Right renal cortex interstitium (tissue), 3 donors: ENCODE data around the gene OR2V2. TPM values are rescaled to one million over a fixed set of nuclear protein-coding genes. Genes with fewer than 3 reads are reported as not detected.
"Not testable (repeated sequence)": the region's sequence is repeated elsewhere in the genome, so short reads cannot be mapped to it uniquely, and the experiment has no call there.

Experiments
- DNase-seq, 3 donors: peaks; one replicate each; pipeline ENCODE4 v3.0.0-alpha.2; 2013; ENCODE audit warnings: low read depth in 3 of 3, low spot score in 2 of 3
- polyA plus RNA-seq, 3 donors: library from polyadenylated mRNA; unstranded; fragments of 120-200 nt; gene quantifications; one replicate each; pipeline ENCODE4 v1.2.1, GENCODE V29; 2013; ENCODE audit not compliant: insufficient read length in 3 of 3

The OR2V2 gene
- polyA plus RNA-seq, 3 donors: 0.04 TPM; not detected in 2

DNA sequence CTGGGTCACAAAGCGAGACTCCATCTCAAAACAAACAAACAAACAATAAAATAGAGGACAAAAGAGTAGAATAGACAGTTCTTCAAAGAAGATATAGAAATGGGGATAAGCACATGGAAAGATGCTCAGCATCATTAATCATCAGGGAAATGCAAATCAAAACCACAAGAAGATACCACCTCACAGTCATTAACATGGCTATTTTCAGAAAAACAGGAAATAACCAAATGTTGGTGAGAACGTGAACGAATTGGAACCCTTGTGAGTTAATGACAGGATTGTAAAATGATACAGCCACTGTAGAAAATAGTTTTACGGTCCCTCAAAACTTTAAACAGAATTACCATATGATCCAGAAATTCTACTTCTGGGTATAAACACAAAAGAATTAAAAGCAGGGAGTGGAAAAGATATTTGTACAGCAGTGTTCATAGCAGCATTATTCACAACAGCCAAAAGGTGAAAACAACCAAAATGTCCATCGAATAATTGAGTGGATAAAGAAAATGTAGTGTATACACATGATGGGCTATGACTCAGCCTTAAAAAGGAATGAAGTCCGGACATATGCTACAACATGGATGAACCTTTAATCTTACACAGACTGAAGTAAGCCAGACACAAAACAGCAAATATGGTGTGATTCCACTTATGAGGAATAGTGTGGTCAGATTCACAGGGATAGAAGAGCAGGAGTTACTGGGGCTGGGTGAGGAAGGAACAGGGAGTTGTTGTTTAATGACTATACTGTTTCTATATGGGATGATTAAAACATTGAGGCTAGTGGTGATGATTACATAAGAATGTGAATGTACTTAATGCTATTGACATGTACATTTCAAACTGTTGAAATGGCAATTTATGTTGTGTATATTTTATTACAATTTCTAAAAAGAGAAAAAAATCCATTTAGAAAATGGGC, 19.7 kb downstream of the OR2V2 start:
- DNase-seq: no peak

DNA sequence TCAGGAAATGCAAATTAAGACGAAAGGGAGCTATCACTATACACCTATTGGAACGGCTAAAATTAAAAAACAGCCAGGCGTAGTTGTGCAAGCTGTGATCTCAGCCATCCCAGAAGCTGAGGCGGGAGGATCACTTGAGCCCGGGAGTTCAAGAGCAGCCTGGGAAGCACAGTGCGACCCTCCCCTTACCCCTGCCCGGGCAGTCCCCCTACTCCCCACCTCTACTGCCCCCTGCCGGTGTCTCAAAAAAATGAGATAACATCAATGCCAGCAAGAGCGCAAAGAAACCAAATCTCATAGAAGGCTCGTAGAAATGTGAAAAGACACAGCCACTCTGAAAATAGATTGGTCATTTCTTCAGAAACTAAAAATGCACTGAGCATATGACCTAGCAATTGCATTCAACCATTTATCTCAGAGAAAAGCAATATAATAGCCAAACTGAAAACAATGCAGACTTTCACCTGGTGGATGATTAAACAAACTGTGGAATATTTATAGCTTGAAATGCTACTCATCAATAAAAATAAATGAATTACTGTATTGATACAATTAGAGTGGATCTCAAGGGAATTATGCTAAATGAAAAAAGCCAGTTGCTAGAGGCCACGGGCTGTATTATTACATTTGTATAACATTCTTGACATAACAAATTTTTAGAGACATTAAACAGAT, 20.6 kb downstream of the OR2V2 start:
- DNase-seq: no peak

DNA sequence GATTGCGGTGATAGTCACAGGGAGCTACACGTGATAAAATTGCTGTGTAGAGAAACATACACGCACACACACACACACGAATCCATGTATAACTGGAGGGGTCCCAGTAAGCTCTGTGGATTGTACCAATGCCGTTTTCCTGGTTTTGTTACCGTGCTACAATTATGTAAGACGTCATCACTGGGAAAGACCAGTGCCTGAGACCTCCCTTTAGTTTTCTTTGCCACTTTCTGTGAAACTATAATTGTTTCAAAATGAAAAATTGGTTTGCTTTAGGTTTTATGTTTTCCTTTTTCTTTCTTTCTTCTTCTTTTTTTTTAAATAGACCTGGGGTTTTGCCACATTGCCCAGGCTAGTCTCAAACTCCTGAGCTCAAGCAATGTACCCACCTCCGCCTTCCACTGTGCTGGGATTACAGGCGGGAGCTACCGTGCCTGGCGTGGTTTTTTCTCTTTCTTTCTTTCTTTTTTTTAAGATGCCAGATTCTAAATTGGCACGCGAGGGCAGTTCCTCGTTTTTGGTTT, 21.3 kb downstream of the OR2V2 start:
- no peak for DNase-seq

DNA sequence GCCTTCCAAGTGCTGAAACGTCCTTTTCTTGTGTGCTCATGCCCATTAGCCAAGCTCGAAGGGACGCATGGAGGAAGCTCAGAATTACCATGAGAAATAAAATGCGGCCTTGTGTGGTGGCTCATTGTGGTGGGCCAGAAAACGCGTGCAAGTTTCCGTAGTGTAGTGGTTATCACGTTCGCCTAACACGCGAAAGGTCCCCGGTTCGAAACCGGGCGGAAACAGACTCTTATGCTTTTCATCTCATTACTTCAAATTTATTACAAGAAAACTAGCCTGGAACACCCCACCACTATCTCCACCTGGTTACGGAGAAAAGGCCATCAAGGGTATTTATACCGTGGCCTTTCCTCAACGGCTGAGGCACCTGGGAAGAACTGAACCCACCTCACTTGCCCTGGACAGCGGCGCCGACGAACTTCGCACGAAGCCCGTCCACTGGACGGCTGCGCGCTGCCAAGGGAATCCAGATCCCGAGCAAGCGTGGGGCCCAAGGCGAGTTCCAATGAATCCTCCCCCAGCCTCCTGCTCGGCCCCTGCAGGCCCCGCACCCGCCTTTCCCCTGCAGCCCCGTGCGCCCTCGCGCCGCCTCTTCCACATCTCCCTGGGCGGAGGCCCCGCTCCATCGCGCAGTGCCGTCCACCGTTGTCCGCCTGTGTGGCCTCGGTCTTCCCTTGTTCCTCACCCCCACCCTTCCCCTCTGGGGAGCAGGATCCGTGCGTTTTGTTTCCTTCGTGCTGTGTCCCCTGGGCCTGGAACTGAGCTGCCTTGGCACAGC, 22.3 kb downstream of the OR2V2 start:
- DNase-seq: not testable (repeated sequence)

DNA sequence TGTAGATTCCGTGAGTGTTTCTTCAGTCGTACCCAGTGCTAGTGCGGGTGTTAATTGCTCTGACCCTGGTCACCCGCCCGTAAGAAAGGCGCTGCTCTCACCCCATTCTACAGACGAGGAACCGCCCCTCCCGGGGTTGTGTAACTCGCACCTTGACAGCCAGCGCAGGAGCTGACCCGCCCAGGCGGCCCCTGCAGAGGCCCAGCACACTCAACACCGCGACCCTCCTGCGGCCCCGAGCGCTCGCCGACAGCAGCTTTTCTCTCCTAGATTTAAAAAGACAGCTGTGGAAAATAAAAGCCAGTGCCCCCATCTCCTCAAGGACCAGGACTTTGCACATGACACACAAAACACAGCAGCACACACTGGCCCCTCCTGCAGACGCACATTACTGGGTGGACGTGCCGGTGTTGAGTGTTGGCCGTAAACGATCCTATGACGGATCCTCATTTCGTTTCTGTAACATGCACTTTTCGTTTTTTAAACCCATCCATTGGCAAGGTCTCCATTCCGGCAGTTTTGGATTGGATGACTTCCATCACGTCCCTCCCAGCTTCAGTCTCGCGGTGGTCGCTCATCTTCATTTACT, 22.9 kb downstream of the OR2V2 start:
- no peak for DNase-seq

DNA sequence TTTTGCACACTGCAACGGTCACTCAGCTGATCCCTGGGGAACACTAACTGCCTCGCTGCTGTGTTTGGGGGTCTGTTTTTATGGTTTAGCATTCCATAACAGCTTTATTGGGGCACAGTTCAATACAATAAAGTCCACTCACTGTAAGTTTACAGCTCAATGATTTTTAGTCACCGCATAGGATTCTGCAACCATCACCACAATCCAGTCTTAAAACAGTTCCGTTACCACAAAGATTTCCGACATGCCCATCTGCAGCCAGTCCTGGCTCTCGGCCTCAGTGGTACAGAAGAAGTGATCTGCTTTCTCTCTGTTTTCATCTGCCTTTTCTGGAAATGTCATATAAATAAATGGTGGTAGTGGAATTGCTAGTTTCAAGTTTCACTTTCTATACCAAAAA, 23.6 kb downstream of the OR2V2 start:
- no peak for DNase-seq

DNA sequence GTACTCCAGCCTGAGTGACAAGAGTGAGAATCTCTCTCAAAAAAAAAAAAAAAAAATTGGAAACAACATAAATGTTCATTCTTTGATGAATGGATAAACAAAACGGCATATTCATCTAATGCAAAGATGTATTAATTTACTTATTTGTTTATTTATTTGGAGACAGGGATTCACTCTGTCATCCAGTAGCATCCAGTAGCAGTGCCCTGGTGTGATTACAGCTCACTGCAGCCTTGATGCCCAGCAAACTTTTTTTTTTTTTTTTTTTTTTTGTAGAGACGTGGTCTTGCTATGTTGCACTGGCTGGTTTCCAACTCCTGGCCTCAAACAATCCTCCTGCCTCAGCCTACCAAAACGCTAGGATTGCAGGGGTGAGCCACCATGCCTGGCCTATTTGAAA, 24.4 kb downstream of the OR2V2 start:
- no peak for DNase-seq

DNA sequence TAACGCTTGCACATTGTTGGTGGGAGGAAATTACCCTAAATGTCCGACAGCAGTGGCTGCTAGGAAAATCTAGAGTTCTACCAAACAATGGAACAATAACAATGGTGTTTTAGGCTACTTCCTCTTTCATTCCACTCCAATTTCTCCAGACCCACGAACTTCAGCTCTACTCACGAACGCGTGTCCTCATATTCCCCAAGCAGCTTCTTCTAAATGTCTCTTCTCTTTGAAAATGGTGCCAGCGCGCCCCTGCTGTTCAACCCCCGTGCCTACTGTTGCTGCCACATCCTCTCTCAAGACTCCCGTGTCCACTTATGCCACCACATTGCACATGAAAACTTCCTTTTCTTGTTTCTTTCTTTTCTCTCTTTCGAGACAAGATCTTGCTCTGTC, 25.6 kb downstream of the OR2V2 start:
- no peak for DNase-seq

DNA sequence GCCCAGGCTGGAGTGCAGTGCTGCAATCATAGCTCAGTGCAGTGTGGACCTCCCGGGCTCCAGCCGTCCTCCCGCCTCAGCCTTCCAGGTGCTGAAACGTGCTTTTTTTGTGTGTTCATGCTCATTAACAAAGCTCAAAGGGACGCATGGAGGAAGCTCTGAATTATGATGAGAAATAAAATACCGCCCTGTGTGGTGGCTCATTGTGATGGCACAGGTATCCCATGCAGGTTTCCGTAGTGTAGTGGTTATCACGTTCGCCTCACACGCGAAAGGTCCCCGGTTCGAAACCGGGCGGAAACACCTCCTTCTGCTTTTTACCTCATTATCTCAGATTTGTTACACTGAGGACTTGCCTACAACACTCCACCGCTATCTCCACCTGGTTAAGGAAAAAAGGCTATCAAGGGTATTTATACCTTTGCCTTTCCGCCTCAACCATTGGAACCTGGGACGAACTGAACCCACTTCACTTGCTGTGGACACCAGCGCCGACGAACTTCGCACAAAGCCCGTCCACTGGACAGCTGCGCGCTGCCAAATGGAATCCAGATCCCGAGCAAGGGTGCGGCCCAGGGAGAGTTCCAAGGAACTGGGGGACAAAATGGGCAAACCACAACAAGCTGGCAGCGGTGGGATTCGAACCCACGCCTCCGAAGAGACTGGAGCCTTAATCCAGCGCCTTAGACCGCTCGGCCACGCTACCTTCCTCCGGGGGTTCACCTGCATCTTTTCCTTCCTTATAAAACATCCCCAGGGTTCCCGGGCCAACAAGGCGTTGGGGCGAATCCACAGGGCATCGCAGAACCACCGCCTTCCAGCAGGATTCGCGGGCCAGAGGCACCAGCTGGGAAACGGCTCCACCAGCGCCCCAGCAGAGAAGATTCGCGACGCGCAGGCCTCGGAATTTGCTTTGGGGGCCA, 26.3 kb downstream of the OR2V2 start:
- DNase-seq: no peak

DNA sequence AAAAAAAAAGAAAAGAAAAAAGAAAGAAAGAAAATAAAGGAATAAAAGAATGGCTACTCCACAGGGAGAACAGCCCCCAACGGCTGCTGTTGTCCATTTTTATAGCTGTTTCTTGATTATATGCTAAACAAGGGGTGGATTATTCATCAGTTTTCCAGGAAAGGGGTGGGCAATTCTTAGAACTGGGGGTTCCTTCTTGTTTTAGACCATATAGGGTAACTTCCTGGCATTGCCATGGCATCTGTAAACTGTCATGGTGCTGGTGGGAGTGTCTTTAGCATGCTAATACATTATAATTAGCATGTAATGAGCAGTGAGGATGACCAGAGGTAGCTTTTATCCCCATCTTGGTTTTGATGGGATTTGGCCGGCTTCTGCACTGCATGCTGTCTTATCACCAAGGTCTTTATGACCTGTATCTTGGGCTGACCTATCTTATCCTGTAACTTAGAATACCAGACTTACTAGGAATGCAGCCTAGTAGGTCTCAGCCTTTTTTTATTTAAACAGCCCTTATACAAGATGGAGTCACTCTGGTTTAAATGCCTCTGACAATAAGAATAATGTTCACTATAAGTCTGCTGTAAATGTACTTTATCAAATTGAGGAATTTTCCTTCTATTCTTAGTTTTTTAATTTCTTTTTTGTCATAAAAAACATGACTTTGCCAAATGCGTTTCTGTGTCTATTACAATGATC, 29.0 kb downstream of the OR2V2 start:
- DNase-seq: no peak

DNA sequence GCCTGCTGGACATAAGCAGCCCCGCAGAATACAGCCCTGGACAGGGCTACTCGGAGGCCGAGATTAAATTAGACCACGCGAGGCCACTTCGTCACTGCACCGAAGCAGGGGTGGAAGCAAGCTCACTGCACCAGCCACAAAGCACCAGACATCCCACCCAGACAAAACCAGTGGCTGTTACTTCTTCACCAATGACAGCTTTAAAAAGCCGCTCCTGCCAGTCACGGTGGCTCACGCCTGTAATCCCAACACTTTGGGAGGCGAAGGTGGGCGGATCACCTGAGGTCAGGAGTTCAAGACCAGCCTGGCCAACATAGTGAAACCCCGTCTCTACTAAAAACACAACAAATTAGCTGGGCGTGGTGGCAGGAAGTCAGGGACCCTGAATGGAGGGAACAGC, 30.2 kb downstream of the OR2V2 start:
- DNase-seq: not testable (repeated sequence)

DNA sequence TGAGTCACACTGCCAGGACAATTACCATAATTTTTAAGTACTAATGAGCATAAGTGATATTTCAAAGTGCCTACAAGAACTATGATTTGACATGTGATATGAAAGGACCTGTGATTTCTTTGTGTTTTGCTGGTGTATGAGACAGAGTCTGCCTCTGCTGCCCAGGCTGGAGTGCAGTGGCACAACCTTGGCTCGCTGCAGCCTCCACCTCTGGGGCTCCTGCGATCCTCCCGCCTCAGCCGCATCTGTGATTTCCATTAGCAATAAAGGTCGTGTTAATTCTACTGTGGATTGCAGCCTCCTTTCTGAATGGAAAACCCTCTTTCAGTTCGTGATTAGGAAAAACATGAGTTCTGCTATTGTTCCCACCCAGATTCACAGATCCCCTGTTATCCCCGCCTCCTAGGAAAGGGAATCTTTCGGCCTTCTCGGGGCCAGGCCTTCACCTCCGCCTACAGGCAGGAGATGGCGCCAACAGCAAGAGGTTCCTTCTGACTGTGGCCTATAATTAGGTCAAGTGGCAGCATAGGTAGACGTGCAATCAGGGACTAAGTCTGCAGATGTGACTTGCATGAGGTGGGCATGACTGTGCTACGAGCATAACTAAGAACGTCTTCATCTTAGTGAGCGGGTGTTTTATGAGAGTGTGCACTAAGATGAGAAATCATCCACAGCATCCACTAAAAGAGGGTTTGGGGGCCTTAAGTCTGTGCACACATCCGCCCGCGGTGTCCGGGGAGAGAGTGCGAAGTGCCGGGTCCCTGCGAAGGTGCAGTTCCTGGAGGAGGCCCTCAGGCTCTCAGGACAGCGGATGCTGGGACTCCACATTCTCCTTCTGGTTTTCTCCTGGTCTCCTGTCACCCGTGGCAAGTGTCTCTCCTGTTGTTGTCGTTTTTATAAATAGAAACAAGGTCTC, 34.5 kb downstream of the OR2V2 start:
- DNase-seq: no peak

DNA sequence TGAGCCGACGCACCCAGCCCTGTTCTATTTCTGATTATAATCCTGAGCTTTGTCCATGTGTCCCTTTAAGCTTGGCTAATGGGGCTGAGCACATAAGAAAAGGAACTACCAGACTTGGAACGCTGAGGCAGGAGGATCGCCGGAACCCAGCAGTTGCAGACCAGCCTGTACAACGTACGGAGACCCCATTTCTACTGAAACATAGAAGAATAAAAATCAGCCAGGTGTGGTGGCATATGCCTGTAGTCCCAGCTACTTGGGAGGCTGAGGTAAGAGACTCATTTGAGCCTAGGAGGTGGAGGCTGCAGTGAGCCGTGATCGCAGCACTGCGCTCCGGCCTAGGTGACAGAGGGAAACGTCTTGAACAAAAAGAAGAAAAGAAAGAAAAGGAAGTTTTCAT, 35.3 kb downstream of the OR2V2 start:
- no peak for DNase-seq

DNA sequence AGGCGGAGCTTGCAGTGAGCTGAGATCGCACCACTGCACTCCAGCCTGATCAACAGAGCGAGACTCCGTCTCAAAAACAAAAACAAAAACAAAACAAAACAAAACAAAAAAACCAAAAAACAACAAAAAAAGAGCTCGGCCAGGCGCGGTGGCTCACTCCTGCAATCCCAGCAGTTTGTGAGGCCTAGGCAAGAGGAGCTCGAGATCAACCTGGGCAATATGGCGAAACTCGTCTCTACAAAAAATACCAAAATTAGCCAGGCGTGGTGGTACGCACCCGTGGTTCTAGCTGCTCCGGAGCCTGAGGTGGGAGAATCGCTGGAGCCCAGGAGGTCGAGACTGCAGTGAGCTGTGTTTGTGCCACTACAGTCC, 37.4 kb downstream of the OR2V2 start:
- no peak for DNase-seq

DNA sequence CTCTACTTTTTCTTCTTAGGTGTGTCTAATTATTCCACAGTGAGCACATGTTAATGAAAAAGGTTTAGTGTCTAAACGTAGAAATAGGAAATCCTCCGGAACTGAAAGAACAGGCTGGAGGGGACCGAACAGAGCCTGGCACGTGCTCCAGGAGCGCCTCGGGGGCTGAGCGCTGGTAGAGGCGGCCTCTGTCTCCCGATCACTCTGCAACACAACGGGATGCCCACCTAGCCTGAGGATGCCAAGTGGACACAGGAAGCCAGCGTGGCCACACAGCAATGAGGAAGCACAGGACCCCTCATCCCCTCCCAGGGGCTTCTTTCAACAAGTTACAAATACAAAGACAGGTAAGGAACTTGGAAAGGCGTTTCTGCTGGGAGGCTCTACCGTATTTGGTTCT, 38.2 kb downstream of the OR2V2 start:
- DNase-seq: no peak

DNA sequence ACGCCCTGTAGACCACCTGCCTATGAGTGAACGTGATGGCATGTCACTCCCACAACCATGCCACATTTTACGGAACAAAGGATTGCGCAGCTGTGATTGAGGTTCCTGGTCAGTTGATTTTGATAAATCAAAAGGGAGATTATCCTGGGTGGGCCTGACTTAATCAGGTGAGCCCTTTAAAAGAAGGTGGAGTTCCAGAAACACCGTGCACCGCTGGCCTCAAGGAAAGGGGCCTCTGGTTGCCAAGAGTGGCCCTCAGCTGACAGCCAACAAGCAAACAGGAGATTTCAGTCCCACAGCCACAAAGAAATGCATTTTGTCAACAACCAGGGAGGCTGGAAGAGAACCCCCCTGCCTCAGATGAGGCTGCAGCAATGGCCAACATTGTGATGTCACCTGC, 38.6 kb downstream of the OR2V2 start:
- DNase-seq: no peak

DNA sequence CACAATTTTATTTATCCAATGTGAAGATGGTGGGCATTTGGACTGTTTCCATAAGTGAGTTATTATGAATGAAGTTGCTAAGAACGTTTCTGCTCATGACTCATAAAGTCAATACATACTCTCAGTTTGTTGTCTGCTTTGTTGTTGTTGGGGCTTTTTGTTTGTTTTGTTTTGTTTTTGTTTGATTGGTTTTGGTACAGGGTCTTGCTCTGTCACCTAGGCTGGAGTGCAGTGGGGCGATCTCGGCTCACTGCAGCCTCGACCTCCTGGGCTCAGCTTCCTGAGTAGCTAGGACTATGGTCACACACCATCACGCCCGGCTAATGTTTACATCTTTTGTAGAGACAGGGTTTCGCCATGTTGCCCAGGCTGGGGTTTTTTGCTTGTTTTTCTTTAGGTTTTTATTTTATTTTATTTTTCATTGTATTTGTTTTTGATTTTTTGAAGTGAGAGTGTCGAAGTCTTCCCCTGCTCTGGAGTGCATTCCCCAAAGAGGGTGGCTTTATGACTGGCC, 39.7 kb downstream of the OR2V2 start:
- no peak for DNase-seq
